ENCODE measurements around the gene CTF1.

The CTF1 gene

GRCh38 chr16:30941600-30942425 is 45.4 kb downstream of the CTF1 start:
- peak; percentile 92 for DNase-seq (ENCODE audit: low spot score)
- TF ChIP-seq CTCF (IDR thresholded peaks at IDR 0.05; ENCODE audit: borderline replicate concordance, control extremely low read depth, extremely low read depth, insufficient read depth, missing control alignments), result peak; percentile 93
- in situ Hi-C loops (cut with MboI; ENCODE audit: low sequenced_read_pairs, unreplicated experiment), result no loop called here

GRCh38 chr16:30942426-30942806 is 46.0 kb downstream of the CTF1 start:
- DNase-seq (ENCODE audit: low spot score), result no peak
- TF ChIP-seq CTCF (IDR thresholded peaks at IDR 0.05; ENCODE audit: borderline replicate concordance, control extremely low read depth, extremely low read depth, insufficient read depth, missing control alignments), result no peak
- in situ Hi-C loops (cut with MboI; ENCODE audit: low sequenced_read_pairs, unreplicated experiment), result no loop called here

DNA sequence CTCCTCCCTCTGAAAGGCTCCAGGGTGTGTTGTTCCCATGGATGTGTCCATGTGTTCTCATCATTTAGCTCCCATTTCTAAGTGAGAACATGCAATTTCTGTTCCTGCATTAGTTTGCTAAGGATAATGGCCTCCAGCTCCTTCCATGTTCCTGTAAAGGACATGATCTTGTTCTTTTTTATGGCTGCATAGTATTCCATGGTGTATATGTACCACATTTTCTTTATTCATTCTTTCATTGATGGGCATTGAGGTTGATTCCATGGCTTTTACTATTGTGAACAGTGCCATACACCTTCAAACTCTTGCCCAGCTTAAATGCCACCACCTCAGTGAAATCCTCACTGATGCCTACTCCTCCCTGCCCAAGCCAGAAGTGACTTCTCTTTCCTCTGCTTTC is 47.9 kb downstream of the CTF1 start:
- no peak for DNase-seq (ENCODE audit: low spot score)
- TF ChIP-seq CTCF (IDR thresholded peaks at IDR 0.05; ENCODE audit: borderline replicate concordance, control extremely low read depth, extremely low read depth, insufficient read depth, missing control alignments), result no peak
- in situ Hi-C loops (cut with MboI; ENCODE audit: low sequenced_read_pairs, unreplicated experiment), result no loop called here

DNA sequence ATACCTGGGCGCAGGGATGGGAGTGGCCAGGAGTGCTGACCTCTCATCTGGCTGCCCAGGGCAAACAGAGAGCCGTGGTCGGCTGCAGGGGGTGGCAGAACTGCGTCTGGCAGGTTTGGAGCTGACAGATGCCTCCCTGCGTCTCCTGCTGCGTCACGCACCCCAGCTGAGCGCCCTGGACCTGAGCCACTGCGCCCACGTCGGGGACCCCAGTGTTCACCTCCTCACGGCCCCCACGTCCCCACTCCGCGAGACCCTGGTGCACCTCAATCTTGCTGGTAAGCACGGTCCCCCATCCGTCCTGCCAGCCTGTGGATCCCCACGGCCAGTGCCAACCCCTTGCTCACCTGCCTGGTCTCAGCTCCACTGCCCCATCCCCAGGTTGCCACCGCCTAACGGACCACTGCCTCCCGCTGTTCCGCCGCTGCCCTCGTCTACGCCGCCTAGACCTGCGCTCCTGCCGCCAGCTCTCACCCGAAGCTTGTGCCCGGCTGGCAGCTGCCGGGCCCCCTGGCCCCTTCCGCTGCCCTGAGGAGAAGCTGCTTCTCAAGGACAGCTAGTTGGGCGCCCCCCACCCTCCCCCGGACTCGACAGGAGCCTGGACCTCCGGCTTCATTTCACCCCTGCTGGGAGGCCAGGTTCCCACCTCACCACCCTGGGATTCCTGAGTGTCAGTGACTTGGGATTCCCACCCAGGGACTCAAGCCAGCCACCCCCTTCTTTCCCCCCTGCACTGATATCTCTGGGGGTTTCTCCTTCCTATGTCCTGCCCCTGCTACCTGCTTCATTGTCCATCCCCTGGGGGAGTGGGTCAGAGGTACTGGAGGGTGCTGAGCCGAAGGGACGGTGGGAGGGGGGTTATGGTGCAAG is 50.5 kb downstream of the CTF1 start:
- no peak for TF ChIP-seq CTCF (IDR thresholded peaks at IDR 0.05; ENCODE audit: borderline replicate concordance, control extremely low read depth, extremely low read depth, insufficient read depth, missing control alignments)

GRCh38 chr16:30947541-30947858 is 51.1 kb downstream of the CTF1 start:
- TF ChIP-seq CTCF (IDR thresholded peaks at IDR 0.05; ENCODE audit: borderline replicate concordance, control extremely low read depth, extremely low read depth, insufficient read depth, missing control alignments), result no peak
- DNase-seq (ENCODE audit: low spot score), result no peak
- in situ Hi-C loops (cut with MboI; ENCODE audit: low sequenced_read_pairs, unreplicated experiment), result no loop called here

More for the DNA sequence above, 50.5 kb downstream of the CTF1 start:
- no peak for DNase-seq (ENCODE audit: low spot score)
- in situ Hi-C loops (cut with MboI; ENCODE audit: low sequenced_read_pairs, unreplicated experiment), result no loop called here

DNA sequence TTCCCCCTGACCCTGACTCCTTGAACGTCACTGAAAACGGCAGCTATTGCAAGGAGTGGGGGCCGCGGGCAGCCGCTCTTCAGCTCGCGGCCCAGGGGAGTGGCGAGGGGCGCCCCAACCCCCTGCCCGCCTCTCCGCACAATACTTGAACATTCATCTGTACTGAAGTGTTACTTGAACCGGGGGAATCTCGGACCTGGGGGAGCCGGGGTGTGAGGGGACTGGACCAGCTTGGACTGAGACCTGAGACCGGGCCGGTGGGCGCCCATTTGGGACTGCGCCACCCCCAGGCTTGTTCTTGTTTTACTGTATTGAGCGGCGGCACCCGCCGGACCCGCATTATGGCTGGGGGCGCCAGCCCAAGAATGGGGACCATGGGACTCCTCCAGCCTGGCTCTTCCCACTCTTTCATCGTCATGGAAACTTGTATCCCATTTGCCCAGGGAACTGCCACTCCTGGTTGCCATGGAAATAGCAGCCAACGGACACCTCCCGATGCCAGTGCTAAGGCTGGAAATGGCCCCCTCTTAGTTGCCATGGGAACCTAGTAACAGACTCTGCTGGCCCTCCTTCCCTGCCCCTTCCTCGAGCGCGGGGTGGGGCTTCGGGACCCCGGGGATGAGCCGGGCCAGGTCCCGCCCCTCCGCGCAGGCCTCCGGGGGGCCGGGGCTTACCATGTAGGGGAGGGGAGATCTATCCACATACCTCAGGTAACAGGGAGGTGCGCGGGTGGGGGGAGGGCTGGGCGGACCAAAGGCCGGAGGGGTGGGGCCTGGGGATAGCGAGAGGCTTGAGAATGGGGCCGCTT is 51.6 kb downstream of the CTF1 start:
- no peak for TF ChIP-seq CTCF (IDR thresholded peaks at IDR 0.05; ENCODE audit: borderline replicate concordance, control extremely low read depth, extremely low read depth, insufficient read depth, missing control alignments)
- DNase-seq (ENCODE audit: low spot score), result peak; percentile 66
- in situ Hi-C loops (cut with MboI; ENCODE audit: low sequenced_read_pairs, unreplicated experiment), result no loop called here

Measured in GM13976 (cell line).